Measurements from ENCODE around the gene URB2.

The URB2 gene

DNA sequence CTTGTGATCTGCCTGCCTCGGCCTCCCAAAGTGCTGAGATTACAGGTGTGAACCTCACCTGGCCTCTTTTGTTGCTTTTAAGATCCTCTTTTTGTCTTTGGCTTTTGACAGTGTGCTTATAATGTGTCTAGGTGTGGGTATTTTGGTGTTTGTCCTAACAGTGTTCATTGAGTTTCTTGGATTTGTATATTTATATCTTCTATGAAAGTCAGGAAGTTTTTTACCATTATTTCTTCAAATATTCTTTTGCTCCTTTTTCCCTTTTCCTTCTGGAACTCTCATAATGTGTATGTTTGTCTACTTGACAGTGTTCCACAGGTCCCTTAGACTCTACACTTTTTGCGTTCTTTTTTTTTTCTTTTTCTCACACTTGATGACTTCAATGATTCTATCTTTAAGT, 59.1 kb downstream of the URB2 start:
- H3K4me3 ChIP-seq (replicated peaks; ENCODE audit: low read depth, low read length) = no peak overlapping the region
- no peak for DNase-seq (ENCODE audit: extremely low read depth, low read depth)
- TF ChIP-seq CTCF (IDR thresholded peaks at IDR 0.05; ENCODE audit: low read depth, low read length, missing control alignments) = no peak

- H3K4me3 ChIP-seq (replicated peaks; ENCODE audit: low read depth, low read length) = no peak overlapping the region
- DNase-seq (ENCODE audit: extremely low read depth, low read depth) = no peak
- no peak for TF ChIP-seq CTCF (IDR thresholded peaks at IDR 0.05; ENCODE audit: low read depth, low read length, missing control alignments)
Measured at GRCh38 chr1:229689273-229689672, 63.2 kb downstream of the URB2 start.

DNA sequence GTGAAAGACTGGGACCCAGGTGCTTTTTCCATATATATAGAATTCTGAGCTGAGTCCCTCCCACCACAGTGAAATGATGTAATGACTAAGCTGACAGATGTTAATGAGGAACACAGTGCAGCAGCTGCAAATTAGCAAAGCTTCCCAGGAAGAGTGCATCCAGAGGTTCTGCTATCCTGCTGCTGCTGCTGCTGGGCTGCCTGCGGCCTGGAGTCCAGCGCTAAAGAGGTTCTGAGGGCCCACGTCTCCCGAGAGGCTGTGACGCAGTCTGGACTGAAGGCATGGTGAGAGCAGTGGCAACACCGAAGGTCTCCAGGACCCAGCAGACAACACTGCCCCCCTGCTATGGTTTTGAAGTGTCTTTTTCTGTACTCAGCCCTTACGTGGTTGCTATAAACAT, 63.9 kb downstream of the URB2 start:
- no peak for TF ChIP-seq CTCF (IDR thresholded peaks at IDR 0.05; ENCODE audit: low read depth, low read length, missing control alignments)
- H3K4me3 ChIP-seq (replicated peaks; ENCODE audit: low read depth, low read length) = no peak overlapping the region
- no peak for DNase-seq (ENCODE audit: extremely low read depth, low read depth)

DNA sequence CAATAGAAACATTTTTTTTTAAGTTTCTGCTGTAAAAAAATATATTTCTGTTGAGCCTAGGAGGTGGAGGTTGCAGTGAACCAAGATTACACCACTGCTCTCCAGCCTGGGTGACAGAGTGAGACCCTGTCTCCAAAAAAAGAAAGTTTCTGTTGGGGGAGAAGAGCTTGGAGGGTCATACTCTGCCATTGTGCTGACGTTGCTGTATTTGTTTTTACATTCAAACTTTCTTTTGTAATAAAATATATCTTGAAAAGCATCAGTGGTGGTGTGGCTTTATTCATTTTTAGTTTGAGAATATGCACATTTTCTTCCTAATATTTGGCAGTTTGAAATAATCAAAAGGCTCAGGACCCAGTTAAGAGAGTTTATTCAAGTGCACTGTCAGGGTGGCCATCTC, 64.6 kb downstream of the URB2 start:
- H3K4me3 ChIP-seq (replicated peaks; ENCODE audit: low read depth, low read length) = no peak overlapping the region
- no peak for DNase-seq (ENCODE audit: extremely low read depth, low read depth)
- TF ChIP-seq CTCF (IDR thresholded peaks at IDR 0.05; ENCODE audit: low read depth, low read length, missing control alignments) = no peak

- no peak for TF ChIP-seq CTCF (IDR thresholded peaks at IDR 0.05; ENCODE audit: low read depth, low read length, missing control alignments)
- no peak for DNase-seq (ENCODE audit: extremely low read depth, low read depth)
- no peak overlapping the region for H3K4me3 ChIP-seq (replicated peaks; ENCODE audit: low read depth, low read length)
Measured at GRCh38 chr1:229691362-229691761, 65.3 kb downstream of the URB2 start.

- TF ChIP-seq CTCF (IDR thresholded peaks at IDR 0.05; ENCODE audit: low read depth, low read length, missing control alignments) = no peak
- DNase-seq (ENCODE audit: extremely low read depth, low read depth) = no peak
- H3K4me3 ChIP-seq (replicated peaks; ENCODE audit: low read depth, low read length) = no peak overlapping the region
Measured at GRCh38 chr1:229693129-229693900, 67.3 kb downstream of the URB2 start.
